Muscle of leg (tissue), 9 donors: ENCODE measurements around the gene PRRX1. TPM values are rescaled to one million over a fixed set of nuclear protein-coding genes. Genes with fewer than 3 reads are reported as not detected.

ENCODE experiments used
- polyA plus RNA-seq, 8 donors: library from polyadenylated mRNA; unstranded; fragments of 120-200 nt; gene quantifications; one replicate each; pipeline versions ENCODE4 v1.2.1 to v1.2.3, GENCODE V29; 2013; ENCODE audit warnings: inconsistent platforms in 1 of 8, low replicate concordance in 1 of 8; ENCODE audit not compliant: insufficient read length in 8 of 8, insufficient read depth in 1 of 8
- total RNA-seq: library from RNA; stranded (reverse); fragments of 120-200 nt; gene quantifications from one replicate; pipeline ENCODE4 v1.2.4, GENCODE V29; 2013

PRRX1 gene
- total and polyA plus RNA-seq, 9 donors = 102 to 222 (median 167) TPM

Other genes starting within 250 kb of the PRRX1 start
- 19.7 TPM for gene GORAB, start 132.0 kb upstream of the PRRX1 start, total RNA-seq
- gene GORAB, start 132.0 kb upstream of the PRRX1 start, polyA plus RNA-seq = 10 to 100 TPM; 11.5 to 17.2 (median 14.7) TPM